Uterus (tissue), 4 donors: ENCODE measurements around the gene C9orf152. TPM values are rescaled to one million over a fixed set of nuclear protein-coding genes. Genes with fewer than 3 reads are reported as not detected.

Source experiments
- DNase-seq, 2 donors: peaks; one replicate each; pipeline ENCODE4 v3.0.0-alpha.2; 2019 to 2020
- H3K27ac ChIP-seq, 2 donors: fragments of 200-600 bp; sonication (generic); 1 replicate in 1 of 2; 2 replicates in 1 of 2; pipeline ENCODE4 v1.5.1; 2016 to 2018
- H3K27me3 ChIP-seq, 2 donors: fragments of 200-600 bp; sonication (generic); one replicate each; pipeline ENCODE4 v1.5.1; 2018 to 2019; ENCODE audit warnings: control low read depth in 1 of 2
- H3K36me3 ChIP-seq, 2 donors: fragments of 200-600 bp; sonication (generic); one replicate each; pipeline ENCODE4 v1.5.1; 2019; ENCODE audit warnings: control low read depth in 1 of 2
- H3K4me1 ChIP-seq, 2 donors: fragments of 200-600 bp; sonication (generic); one replicate each; pipeline ENCODE4 v1.5.1; 2018 to 2019; ENCODE audit warnings: control low read depth in 1 of 2
- H3K4me3 ChIP-seq, 2 donors: fragments of 200-600 bp; sonication (generic); 1 replicate in 1 of 2; 2 replicates in 1 of 2; pipeline ENCODE4 v1.5.1; 2018 to 2019; ENCODE audit warnings: mild to moderate bottlenecking in 1 of 2
- H3K9me3 ChIP-seq, 2 donors: fragments of 200-600 bp; sonication (generic); one replicate each; pipeline ENCODE4 v1.5.1; 2019; ENCODE audit warnings: control low read depth in 1 of 2
- POLR2A ChIP-seq, 2 donors: fragments of 450-650 bp; IDR thresholded peaks; one replicate each; pipeline ENCODE4 v1.6.1; 2016; ENCODE audit warnings: antibody characterized with exemption in 2 of 2, mild to moderate bottlenecking in 1 of 2, moderate library complexity in 1 of 2
- intact Hi-C: fragments of 100-400 bp; cut with DNase I; formaldehyde crosslinking; loops from one replicate; pipeline ENCODE4 v1.15.1; 2023; ENCODE audit warnings: low total_unique reads
- total RNA-seq, 4 donors: library from RNA; depleted of rRNA in 3 of 4; stranded (reverse); fragments of >200 nt in 3 of 4; gene quantifications; one replicate each; pipeline versions ENCODE4 v1.1.0 to v1.2.4, GENCODE V29; 2014 to 2023
- TF ChIP-seq, protein P1 (sequence below), 4 experiments: fragments of 200-600 bp in 2 of 4; fragments of 450-650 bp in 2 of 4; sonication (generic) in 2 of 4; IDR thresholded peaks; one replicate each; pipeline ENCODE4 v1.5.1; 2016 to 2019; ENCODE audit warnings: antibody characterized with exemption in 4 of 4, mild to moderate bottlenecking in 2 of 4, moderate library complexity in 1 of 4
- donor health status: DM: yes; HTN: yes; CAD: no.

Gene C9orf152
- total RNA-seq, 4 donors from 2014 or later: 1.6 TPM; not detected in 3

GRCh38 chr9:110248361-110248760 is 40.4 kb upstream of the C9orf152 start:
- Histone ChIP-seq H3K27ac (no peak overlapping the region), H3K4me1 (no peaks in the 10 kb centered on the region), H3K27me3 (no peaks in the 10 kb centered on the region), H3K4me3 (no peak overlapping the region), H3K9me3 (no peaks in the 10 kb centered on the region), H3K36me3 (no peaks in the 10 kb centered on the region)
- TF ChIP-seq POLR2A (IDR thresholded peaks at IDR 0.05): no peak
- TF ChIP-seq, protein P1, sequence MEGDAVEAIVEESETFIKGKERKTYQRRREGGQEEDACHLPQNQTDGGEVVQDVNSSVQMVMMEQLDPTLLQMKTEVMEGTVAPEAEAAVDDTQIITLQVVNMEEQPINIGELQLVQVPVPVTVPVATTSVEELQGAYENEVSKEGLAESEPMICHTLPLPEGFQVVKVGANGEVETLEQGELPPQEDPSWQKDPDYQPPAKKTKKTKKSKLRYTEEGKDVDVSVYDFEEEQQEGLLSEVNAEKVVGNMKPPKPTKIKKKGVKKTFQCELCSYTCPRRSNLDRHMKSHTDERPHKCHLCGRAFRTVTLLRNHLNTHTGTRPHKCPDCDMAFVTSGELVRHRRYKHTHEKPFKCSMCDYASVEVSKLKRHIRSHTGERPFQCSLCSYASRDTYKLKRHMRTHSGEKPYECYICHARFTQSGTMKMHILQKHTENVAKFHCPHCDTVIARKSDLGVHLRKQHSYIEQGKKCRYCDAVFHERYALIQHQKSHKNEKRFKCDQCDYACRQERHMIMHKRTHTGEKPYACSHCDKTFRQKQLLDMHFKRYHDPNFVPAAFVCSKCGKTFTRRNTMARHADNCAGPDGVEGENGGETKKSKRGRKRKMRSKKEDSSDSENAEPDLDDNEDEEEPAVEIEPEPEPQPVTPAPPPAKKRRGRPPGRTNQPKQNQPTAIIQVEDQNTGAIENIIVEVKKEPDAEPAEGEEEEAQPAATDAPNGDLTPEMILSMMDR (IDR thresholded peaks at IDR 0.05): no peak
- intact Hi-C loops: no loop called here
- DNase-seq: no peak

- no peaks in the 10 kb centered on the region for H3K4me1 ChIP-seq
- TF ChIP-seq POLR2A (IDR thresholded peaks at IDR 0.05): no peak
- TF ChIP-seq, protein P1 (IDR thresholded peaks at IDR 0.05): no peak
- H3K9me3 ChIP-seq: no peaks in the 10 kb centered on the region
- H3K27ac ChIP-seq: no peak overlapping the region
- DNase-seq: no peak
- intact Hi-C loops: no loop called here
- no peaks in the 10 kb centered on the region for H3K36me3 ChIP-seq
- no peaks in the 10 kb centered on the region for H3K27me3 ChIP-seq
- no peak overlapping the region for H3K4me3 ChIP-seq
Measured at GRCh38 chr9:110246214-110246613, 38.3 kb upstream of the C9orf152 start.

GRCh38 chr9:110244616-110245015 is 36.7 kb upstream of the C9orf152 start:
- no peak for DNase-seq
- Histone ChIP-seq H3K36me3 (no peaks in the 10 kb centered on the region), H3K27ac (no peak overlapping the region), H3K4me1 (no peaks in the 10 kb centered on the region), H3K27me3 (no peaks in the 10 kb centered on the region), H3K9me3 (no peaks in the 10 kb centered on the region), H3K4me3 (no peak overlapping the region)
- intact Hi-C loops: no loop called here
- TF ChIP-seq, protein P1 (IDR thresholded peaks at IDR 0.05): no peak
- no peak for TF ChIP-seq POLR2A (IDR thresholded peaks at IDR 0.05)

- no peak overlapping the region for H3K27ac ChIP-seq
- no peak for TF ChIP-seq POLR2A (IDR thresholded peaks at IDR 0.05)
- TF ChIP-seq, protein P1 (IDR thresholded peaks at IDR 0.05): no peak
- intact Hi-C loops: no loop called here
- no peaks in the 10 kb centered on the region for H3K36me3 ChIP-seq
- H3K9me3 ChIP-seq: no peaks in the 10 kb centered on the region
- no peaks in the 10 kb centered on the region for H3K4me1 ChIP-seq
- no peaks in the 10 kb centered on the region for H3K27me3 ChIP-seq
- H3K4me3 ChIP-seq: no peak overlapping the region
- DNase-seq: no peak
Measured at GRCh38 chr9:110241858-110242321, 33.9 kb upstream of the C9orf152 start.

DNA sequence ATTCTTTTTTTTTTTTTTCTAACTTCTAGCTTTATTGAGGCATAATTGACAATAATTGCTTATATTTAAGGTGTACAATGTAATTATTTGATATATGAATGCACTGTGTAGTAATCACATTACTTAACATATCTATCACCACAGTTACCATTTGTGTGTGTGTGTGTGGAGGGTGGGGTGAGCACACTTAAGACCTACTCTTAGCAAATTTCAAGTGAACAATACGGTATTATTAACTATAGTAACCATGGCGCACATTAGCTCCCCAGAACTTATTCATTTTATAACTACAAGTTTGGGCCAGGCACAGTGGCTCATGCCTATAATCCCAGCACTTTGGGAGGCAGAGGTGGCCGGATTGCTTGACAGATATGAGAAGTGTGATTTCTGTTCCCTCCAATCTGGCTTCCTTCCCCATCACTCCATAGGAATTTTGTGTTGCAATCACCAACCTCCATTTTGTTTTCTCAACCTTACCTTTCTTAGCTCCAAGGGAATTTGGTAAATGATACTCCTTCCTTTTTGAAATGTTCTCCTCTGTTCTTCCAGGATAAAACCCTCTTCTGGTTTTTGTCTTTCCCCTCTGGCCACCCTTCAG is 33.4 kb upstream of the C9orf152 start:
- no peak for TF ChIP-seq POLR2A (IDR thresholded peaks at IDR 0.05)
- TF ChIP-seq, protein P1 (IDR thresholded peaks at IDR 0.05): no peak
- intact Hi-C loops: no loop called here

More for the DNA sequence above, 33.4 kb upstream of the C9orf152 start:
- H3K9me3 ChIP-seq: no peaks in the 10 kb centered on the region
- DNase-seq: no peak
- H3K27me3 ChIP-seq: no peaks in the 10 kb centered on the region
- H3K36me3 ChIP-seq: no peaks in the 10 kb centered on the region
- H3K27ac ChIP-seq: no peak overlapping the region
- no peaks in the 10 kb centered on the region for H3K4me1 ChIP-seq
- H3K4me3 ChIP-seq: no peak overlapping the region
